ENCODE measurements around the gene PHLDA1. TPM values are rescaled to one million over a fixed set of nuclear protein-coding genes. Genes with fewer than 3 reads are reported as not detected.

The PHLDA1 gene
- total and polyA plus RNA-seq, 11 donors, result 3.0 to 44.4 (median 5.5) TPM

DNA sequence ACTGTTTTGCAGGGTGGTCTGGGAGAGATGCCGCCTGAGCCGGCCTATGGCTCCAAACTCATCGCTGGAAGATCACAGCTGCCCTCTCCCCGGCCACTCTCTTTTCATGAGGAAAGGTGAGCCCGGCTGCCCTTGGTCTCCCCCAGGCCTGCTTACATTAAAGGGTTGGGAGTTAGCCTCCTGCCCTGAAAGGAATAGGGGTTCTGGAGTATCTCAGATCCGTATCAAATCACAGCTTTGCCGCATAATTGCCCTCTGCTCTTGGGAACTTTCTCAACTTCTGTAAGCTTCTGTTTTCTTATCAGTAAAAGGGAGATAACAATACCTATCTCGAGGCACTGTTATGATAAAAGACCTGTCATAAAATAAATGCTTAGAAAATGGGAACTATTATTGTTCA, 17.6 kb downstream of the PHLDA1 start:
- no peak overlapping the region for H3K27ac ChIP-seq
- no peak overlapping the region for H3K4me3 ChIP-seq
- DNase-seq, result no peak
- no peak for ATAC-seq
- 81 to 83% (median 83%) methylated on average over 8 of the region's 8 CpGs for WGBS, 4 donors
- intact Hi-C loops (cut with DNase I), result loop anchor here in 1 of 10 donors (10.0 kb wide), 1 partner anchor 69 kb away; no protein-coding TSS in a partner anchor
- H3K4me1 ChIP-seq, result peaks cover 0 to 11% (median 0%) of the 10 kb centered on the region in 12 donors
- no peaks in the 10 kb centered on the region for H3K27me3 ChIP-seq
- H3K36me3 ChIP-seq, result no peaks in the 10 kb centered on the region
- H3K9me3 ChIP-seq, result no peaks in the 10 kb centered on the region
- TF ChIP-seq POLR2A (IDR thresholded peaks at IDR 0.05), result no peak
- TF ChIP-seq, protein P1, sequence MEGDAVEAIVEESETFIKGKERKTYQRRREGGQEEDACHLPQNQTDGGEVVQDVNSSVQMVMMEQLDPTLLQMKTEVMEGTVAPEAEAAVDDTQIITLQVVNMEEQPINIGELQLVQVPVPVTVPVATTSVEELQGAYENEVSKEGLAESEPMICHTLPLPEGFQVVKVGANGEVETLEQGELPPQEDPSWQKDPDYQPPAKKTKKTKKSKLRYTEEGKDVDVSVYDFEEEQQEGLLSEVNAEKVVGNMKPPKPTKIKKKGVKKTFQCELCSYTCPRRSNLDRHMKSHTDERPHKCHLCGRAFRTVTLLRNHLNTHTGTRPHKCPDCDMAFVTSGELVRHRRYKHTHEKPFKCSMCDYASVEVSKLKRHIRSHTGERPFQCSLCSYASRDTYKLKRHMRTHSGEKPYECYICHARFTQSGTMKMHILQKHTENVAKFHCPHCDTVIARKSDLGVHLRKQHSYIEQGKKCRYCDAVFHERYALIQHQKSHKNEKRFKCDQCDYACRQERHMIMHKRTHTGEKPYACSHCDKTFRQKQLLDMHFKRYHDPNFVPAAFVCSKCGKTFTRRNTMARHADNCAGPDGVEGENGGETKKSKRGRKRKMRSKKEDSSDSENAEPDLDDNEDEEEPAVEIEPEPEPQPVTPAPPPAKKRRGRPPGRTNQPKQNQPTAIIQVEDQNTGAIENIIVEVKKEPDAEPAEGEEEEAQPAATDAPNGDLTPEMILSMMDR (IDR thresholded peaks at IDR 0.05), result no peak

DNA sequence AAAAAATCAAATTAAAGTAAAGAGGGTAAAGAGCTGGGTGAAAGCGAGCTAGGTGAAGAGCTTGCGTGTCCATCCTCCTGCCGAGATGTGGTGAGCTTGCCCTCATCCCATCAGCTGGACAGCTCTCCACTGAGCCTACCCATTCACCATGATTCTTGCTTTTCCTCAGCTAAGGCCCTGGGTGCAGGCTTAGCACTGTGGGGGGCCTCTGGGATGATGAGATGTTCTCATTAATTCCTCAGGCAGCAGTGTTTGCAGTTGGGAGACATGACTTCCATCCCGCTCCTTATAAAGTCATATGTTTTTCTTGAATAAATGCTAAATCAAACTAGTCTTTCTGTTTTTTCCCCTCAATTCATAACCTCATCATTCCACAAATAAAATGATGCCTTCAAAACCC, 18.0 kb downstream of the PHLDA1 start:
- ATAC-seq (no peak), DNase-seq (no peak)
- Histone ChIP-seq H3K4me3 (no peak overlapping the region), H3K27me3 (no peaks in the 10 kb centered on the region), H3K27ac (no peak overlapping the region), H3K36me3 (no peaks in the 10 kb centered on the region), H3K4me1 (peaks cover 0 to 9% (median 0%) of the 10 kb centered on the region in 12 donors), H3K9me3 (no peaks in the 10 kb centered on the region)
- TF ChIP-seq POLR2A (IDR thresholded peaks at IDR 0.05), result no peak
- TF ChIP-seq, protein P1 (IDR thresholded peaks at IDR 0.05), result no peak
- intact Hi-C loops (cut with DNase I), result loop anchor here in 1 of 10 donors (10.0 kb wide), 1 partner anchor 69 kb away; no protein-coding TSS in a partner anchor
- WGBS, 4 donors, result 93 to 99% (median 98%) methylated on average over 4 of the region's 4 CpGs

GRCh38 chr12:76012644-76013043, 18.9 kb downstream of the PHLDA1 start:
- TF ChIP-seq, protein P1 (IDR thresholded peaks at IDR 0.05), result no peak
- TF ChIP-seq POLR2A (IDR thresholded peaks at IDR 0.05), result no peak
- H3K4me1 ChIP-seq, result peaks cover 0 to 2% (median 0%) of the 10 kb centered on the region in 12 donors
- H3K4me3 ChIP-seq, result no peak overlapping the region
- H3K27me3 ChIP-seq, result no peaks in the 10 kb centered on the region
- H3K36me3 ChIP-seq, result no peaks in the 10 kb centered on the region
- 80 to 98% (median 89%) methylated on average over 4 of the region's 4 CpGs for WGBS, 4 donors
- no peaks in the 10 kb centered on the region for H3K9me3 ChIP-seq
- H3K27ac ChIP-seq, result no peak overlapping the region
- DNase-seq (no peak), ATAC-seq (no peak)
- intact Hi-C loops (cut with DNase I), result loop anchor here in 1 of 10 donors (10.0 kb wide), 1 partner anchor 68 kb away; no protein-coding TSS in a partner anchor

DNA sequence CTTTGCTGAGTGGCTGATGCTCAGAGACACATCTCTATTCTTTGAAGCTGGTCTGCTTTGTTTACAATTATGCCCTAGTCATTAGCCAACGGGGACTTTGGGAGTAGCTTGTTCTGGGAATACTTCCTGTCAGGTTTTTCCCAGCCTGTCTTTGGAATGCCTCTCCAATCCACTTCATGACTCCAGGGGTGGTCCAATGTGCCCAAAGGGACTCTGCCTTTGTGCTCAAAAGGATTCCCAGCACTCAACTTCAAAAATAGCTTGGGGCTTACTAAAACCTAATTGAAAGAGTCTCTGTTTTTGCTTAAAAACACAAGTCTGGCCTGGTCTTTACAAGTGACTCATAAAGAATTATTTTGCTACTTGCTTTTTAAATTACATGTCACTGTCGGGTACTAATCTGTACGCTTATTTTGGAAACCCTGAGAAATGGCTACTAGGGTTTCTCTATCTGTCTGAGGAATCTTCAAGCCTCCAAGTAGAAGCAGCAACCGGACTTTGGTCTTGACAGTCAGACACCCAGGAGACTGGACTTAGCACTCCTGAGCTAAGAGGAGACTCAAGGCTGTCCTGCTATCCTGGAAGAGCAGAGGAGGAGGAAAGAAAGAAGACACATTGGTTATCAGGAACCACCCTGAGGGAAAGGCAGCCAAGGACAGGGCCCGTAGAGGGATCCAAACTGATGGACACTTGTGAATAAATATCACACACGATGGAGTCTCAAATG, 20.7 kb downstream of the PHLDA1 start:
- intact Hi-C loops (cut with DNase I), result loop anchor here in 1 of 10 donors (10.0 kb wide), 1 partner anchor 66 kb away; no protein-coding TSS in a partner anchor
- H3K36me3 ChIP-seq, result no peaks in the 10 kb centered on the region
- H3K27me3 ChIP-seq, result no peaks in the 10 kb centered on the region
- ATAC-seq (peak in 2 of 4 donors; percentile 32 to 50), DNase-seq (no peak)
- no peaks in the 10 kb centered on the region for H3K9me3 ChIP-seq
- no peaks in the 10 kb centered on the region for H3K4me1 ChIP-seq
- H3K27ac ChIP-seq, result peak overlapping the region in 4 of 12 donors; percentile 8 to 69 (median 32)
- no peak overlapping the region for H3K4me3 ChIP-seq
- no peak for TF ChIP-seq POLR2A (IDR thresholded peaks at IDR 0.05)
- TF ChIP-seq, protein P1 (IDR thresholded peaks at IDR 0.05), result no peak
- WGBS, 4 donors, result 71 to 84% (median 79%) methylated on average over 6 of the region's 6 CpGs
